Measurements from ENCODE around the gene PAPOLG.

The PAPOLG gene

DNA sequence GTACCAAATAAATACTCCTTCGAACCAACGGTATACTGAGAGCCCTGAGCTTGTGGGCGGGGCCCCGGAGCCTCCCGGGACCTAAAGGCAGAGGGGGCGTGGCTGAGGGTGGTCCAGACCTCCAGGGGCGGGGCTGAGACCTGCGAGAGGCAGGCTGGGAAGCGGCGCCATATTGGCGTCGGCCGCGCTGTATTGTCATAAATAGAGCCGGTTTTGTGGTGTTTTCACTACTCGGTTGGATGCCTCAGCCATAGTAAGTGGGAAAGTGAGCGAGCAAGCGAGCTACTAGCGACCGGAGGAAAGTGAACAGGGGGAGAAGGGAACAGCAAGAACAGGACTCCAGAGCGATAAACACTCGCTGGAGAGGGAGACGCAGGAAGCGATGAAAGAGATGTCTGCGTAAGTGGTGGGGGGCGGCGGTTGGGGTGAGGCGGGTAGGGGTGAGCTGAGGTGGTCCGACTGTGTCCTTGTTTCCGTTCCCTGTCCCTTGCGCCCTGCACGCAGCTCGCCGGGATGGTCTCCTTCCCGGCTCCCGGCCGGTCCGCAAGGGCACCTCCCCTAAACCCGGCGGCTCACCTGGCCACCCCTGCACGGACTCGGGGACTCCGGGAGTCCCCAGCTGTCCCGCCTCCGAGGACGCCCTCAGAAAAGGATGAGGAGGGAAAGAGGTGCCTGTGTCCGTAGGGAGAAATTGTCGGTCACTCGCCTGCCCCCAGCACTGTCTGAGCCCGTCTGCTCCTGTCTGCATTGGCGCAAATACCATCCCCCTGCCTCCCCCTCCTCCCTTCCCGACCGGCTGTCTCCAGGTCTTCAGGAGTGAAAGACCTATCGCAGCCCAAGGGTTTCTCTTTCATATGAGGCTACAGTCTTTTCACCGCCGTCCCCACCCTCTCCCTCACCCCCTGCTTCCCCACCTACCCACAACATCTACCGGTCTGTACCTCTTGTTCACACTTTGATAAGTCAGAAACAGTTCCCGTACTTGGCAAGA, at the start of gene PAPOLG:
Gene PAPOLG (plus strand): TSS at position 172 of the 991 bp plus-strand sequence. CDS start 211 bp downstream, at position 383.
- peak; percentile 99 for DNase-seq

DNA sequence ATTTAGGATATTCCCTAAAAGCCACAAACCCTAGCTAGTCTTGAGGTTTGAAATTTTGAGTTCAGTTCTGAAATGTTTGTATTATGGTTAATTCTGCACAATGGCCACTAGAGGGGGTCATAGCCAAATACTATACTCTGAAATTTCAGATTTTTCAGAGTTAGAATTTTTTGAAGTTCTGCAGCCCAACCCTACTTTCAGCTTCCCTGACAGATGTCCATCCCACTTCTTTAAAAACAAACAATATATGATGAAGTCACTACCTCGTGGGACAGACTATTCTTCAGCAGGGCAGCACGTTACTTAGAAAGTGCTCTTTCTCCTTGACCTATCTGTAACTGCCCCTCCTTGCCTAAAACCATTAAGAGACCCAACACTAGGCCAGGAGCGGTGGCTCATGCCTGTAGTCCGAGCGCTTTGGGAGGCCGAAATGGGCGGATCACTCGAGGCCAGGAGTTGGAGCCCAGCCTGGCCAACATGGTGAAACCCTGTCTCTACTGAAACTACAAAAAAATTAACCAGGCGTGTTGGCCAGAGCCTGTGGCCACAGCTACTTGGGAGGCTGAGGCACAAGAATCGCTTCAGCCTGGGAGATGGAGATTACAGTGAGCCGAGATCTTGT, 48.2 kb upstream of the PAPOLG start:
- no peak for DNase-seq

DNA sequence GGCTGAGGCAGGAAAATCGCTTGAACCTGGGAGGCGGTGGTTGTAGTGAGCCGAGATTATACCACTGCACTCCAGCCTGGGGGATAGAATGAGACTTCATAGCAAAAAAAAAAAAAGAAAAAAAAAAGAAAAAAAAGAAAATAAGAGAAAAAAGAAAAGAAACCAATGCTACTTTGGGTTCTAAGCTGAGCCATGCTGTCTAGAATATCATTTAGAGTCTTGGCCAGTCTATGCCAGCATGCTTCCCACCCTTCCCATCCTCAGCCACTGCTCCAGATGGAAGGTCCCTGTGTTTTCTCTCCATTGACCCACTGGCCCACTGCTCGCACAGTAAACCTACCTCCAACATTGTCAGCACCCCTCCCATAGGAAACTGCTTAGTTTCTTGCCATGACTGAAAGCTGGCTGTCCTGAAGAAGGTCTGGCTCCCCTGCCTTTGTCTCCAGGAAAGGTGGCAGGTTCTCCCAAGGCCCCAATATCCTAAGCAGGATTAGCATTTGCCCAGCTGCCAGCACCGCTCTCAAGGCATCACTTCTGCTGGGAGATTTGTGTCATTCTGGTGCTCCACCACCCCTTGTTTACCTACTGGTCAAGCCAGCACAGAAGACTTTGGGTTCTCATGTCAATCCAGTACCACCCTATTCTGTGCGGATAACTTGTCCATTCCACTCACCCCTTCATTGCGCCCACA, 47.3 kb upstream of the PAPOLG start:
- DNase-seq, result no peak

DNA sequence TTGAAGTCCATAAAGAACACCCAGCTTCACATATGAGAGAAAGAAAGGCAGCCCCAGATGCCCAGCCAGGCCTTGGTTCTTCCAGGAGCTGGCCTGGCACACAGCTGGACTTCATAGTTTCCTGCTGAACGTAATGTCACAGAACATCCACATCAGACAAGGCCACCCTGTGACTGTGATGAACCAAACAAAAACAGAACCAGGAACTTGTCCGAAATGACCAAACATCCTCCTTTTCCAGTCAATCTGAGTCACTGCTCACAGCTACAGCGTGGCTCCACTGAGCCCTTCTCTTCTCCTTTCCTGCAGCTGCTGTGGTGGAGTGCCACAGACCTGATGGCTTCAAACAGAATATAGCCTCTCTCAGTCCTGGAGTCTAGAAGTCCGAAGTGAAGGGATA, 45.4 kb upstream of the PAPOLG start:
- DNase-seq, result no peak

DNA sequence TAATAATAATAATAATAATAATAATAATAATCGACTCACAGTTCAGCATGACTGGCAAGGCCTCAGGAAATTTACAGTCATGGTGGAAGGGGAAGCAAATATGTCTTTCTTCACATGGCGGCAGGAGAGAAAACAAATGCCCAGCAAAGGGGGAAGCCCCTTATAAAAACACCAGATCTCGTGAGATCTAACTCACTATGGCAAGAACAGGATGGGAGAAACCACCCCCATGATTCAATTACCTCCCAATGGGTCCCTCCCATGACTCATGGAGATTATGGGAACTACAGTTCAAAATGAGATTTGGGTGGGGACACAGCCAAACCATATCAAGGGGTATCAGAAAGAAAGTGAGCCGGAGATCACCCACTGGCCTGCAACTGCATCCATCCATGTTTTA, 40.5 kb upstream of the PAPOLG start:
- no peak for DNase-seq

DNA sequence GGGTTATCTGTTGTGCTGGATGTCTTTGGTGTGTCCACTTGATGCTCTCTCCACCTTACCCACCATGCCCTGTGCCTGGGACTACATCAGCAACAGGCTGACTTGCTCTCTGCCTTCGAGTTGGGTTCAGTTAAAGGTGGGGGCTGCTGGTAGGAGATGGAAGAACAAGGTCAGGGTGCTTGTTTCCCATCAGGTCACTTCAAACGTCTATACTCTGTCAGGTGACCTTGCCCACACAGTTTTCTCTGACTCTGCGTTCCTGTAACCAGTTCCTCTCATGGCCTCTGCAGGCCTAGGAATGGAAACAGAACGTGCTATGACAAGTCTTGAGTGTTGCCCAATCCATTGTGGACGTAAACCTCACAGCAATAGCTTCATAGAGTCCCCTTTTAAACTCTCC, 38.4 kb upstream of the PAPOLG start:
- DNase-seq, result no peak

DNA sequence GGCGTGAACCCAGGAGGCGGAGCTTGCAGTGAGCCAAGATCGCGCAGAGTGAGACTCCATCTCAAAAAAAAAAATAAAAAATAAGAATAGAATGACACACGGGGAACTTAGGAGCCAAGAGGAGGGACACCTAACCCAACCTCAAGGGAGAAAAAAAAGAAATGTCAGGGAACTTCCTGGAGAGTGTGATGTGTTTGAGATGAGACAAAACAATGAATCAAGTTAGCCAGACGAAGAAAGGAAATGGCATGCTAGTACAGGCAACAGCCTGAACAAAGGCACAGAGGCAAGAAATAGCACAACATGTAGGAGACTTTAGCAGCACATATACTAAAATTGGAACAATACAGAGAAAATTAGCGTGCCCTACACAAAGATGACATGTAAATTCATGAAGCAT, 36.7 kb upstream of the PAPOLG start:
- DNase-seq, result no peak

DNA sequence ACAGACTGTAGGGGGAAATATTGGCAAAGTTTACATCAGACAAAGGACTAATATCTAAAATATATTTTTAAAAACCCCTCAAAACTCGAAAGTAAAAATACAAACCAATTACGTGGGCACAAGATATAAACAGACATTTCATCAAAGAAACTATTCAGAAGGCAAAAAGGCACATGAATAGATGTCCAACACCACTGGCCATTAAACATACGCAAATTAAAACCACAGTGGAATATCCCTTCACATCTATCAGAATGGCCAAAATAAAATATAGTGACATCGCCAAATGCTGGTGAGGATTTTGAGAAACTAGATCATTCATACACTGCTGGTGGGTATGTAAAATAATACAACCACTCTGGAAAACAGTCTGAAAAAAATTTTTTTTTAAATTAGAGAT, 30.6 kb upstream of the PAPOLG start:
- no peak for DNase-seq

DNA sequence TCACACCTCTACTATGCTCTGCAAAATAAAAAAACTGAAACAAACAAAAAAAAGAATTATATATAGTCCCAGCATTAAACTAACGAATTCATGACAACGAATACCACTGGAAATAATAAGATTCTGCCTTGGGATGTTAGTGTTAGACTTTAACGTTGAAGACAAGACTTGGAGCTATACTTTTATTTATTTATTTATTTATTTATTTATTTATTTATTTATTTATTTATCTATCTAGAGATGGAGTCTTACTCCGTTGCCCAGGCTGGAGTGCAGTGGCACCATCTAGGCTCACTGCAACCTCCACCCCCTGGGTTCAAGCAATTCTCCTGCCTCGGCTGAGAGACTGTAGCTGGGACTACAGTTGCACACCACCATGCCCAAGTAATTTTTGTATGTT, 27.2 kb upstream of the PAPOLG start:
- DNase-seq, result no peak

DNA sequence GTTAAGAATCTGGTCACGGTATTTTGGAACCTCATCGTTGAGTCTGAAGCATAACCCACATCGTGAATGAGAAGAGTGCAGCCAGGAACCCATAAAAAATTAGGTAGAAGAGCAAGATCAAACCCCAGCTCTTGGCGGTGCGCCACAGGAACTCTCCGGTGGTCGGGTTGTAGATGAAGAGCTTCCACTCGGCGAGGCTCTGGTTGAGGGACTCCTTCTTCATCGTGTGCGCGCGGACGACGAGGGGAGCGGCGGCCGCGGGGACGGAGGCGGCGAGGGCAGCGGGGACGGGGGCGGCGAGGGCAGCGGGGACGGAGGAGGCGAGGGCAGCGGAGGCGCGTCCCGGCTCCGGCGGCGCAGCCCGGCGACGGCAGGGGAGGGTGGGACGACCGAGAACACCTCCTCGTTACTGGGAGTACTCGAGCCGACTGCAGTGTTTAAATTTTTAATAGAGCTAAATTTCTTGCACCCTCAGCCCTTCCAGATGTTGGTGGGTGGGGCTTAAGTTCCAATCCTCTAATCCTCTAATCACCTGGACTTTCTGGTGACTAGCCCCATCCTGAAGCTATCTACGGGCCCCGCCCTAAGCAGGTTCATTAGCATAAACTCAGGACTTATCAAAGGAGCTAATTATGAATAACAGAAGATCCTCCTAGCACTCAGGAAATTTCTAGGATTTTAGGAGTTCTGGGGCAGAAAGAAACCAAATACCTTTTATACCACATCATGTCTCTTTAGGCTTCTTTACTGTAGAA, 20.4 kb upstream of the PAPOLG start:
- DNase-seq, result peak; percentile 22

DNA sequence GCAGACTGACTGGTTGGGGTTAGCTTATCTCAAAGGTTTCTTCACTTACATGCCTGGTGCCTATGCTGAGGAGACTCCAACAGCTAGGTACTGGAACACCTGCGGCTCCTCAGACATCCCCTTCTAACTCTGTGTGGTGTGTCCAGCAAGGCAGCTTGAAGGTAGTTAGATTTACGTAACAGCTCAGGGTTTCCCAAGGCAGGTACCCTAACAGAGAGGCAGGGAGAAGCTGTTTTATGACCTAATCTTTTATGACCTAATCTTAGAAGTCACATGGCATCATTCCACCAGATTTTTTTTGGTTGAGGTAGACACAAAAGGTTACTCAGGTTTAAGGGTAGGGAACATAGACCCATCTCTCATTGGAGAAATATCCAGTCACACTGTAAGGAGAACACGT, 17.4 kb upstream of the PAPOLG start:
- no peak for DNase-seq

DNA sequence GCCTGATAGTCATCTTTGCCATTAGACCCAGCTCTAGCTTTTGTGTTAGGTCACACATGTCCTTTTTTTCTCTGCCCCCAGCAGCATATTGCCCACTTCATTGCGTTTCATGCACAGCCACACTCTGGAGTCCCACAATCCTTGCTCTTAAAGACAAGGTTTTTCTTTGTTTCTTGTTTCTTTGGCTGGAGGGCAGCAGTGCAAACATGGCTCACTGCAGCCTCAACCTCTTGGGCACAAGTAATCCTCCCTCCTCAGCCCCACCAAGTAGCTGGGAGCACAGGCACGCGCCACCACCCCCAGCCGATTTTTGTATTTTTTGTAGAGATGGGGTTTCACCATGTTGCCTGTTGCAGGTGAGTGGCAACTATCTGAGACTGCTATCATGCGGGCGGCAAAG, 16.9 kb upstream of the PAPOLG start:
- no peak for DNase-seq

DNA sequence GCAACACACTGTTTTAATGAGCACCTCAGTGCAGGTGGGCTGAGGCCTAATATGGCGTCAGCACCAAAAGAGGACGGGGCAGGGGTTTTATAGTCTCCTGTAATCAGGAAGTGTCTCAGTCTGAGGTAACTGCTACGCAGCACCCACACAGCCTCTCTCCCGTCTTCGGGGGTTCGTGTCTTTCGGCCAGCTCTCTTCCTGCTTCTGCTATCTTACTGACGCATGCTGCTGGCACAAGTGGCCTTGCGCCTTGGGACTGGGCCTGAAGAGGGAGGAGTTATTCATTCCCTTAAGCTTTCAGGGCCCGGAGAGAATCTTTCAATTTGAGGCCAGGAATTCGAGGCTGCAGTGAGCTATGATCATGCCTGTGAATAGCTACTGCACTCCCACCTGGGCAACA, 14.5 kb upstream of the PAPOLG start:
- DNase-seq, result no peak

DNA sequence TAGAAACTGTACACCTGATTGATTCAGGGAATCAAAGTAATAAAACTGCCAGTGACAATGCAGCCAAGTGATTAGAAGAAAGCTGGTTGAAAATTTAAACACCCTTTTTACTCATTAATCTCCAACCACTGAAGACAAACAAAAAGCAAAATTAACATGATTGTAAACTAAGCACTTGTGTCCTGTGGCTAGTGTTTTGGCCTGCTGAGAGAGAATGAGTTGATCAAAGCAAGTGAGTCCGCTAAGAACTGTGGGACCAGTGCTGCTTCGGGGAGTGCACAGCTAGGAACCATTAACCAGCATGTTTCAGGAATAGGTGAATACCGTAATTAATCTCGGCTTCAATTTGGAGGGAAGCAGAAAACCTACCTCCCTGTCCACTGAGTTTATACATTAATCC, 13.6 kb upstream of the PAPOLG start:
- DNase-seq, result no peak

DNA sequence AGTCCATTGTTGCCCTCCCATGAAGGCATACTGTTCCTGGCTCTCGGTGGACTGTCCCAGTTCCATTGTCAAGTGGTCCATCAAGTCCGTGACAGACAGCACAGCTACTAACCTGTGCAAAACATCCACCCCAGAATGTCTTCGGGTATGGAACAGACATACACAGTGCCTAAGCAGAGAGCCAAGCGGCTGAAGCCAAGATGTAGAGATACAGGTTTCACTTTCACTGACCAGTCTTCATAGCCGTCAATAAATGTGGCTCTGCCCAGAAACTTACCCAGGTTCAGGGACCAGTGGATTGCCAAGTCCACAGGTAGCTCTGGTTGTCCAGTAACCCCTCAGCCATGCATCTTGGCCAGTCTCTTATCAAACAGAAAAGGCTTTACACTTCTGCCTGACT, 10.7 kb upstream of the PAPOLG start:
- DNase-seq, result no peak

DNA sequence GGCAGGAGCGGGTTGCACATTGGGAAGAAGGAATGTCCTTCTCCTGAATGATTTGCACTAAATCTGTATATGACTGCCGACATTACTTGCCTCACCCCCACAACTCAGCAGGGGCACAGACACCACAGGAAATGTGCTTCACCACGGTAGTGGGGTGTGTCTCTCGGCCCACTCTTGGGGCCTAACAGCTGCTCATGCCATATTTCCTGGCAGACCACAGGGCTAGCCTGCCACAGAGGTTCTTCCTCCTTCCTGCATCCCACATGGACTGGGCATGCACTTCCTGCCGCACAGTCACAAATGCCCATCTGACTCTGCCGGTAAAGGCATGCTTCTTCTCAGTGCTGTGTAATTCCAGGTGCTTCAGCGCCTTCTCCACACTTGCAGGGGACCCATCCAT, 10.3 kb upstream of the PAPOLG start:
- DNase-seq, result no peak

DNA sequence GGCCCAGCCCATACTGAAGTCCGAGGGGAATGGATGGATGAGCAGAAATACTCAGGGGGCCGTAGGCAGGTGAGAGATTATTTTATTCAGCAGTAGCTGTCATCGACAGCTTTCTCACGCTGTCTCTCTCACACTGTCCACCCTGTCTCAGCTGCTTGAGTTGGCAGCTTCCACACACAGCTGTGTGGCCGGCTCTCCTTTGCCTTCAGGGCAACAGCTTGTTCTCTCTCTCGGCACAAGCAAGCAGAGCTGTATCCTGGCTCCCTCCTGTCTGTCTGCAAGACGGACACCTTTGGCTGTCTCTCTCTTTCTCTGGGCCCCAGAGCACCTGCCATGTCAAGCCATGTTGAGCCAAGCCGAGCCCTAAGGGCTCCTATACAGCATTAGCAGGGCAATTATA, 9.8 kb upstream of the PAPOLG start:
- no peak for DNase-seq

DNA sequence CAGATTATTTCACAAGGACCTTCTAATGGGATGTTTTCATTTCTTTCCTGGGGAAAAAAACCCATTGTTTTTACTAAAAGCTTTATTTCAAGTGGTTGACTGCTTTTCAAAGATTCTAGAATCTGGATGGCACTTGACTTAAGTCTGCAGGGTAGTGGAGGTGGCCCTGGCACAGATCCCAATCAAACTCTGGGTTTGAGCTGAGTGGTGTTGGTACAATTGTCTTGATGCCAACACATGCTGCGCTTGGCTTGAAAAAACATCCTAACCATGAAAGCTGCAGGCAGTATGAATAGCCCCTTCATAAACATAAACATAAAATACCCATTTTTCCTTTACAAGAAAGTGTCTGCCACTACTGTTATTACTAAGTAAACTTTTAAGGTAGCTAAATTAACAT, 3.6 kb downstream of the PAPOLG start:
- DNase-seq, result no peak

DNA sequence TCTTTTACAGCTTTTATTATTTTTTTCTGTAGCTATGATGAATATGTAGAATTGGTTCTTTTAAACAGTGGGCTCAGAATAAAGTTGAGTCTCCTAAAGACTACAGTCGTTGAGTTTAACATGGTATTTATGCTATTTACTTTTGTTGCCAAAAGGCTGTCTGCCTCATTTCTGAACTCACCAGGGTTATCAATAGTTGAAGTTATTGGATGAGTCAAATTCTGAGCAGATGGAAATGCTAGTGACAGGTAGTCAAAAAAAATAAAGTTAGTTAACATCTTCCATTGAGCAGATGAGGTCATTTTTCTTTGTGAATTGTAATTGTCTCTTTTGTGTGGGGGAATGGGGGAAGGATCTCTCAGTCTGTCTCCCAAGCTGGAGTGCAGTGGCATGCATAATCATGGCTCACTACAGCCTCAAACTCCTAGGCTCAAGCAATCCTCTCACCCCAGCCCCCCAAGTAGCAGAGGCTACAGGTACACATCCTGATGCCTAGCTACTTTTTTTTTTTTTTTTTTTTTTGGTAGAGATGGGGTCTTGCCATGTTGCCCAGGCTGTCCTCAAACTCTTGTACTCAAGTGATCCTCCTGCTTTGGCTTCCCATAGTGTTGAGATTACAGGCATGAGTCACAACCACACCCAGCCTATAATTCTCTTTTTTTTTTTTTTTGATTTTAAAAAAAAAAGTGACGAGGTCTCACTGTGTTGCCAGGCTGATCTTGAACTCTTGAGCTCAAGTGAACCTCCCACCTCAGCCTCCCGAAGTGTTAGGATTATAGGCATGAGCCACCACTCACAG, 8.9 kb downstream of the PAPOLG start:
- no peak for DNase-seq

DNA sequence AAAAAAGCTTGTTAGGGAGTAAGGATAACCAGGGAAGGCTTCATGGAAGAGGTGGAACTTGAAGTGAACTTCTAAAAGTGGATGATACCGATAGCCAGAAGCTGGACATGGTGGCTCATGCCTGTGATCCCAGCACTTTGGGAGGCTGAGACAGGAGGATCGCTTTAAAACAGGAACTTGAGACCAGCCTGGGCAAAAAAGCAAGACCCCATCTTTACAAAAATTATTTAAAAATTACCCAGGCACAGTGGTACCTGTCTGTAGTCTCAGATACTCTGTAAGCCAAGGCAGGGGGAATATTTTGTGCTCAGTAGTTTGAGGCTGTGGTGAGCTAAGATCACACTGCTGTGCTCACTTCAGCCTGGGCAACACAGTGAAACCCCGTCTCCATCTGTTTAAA, 10.2 kb downstream of the PAPOLG start:
- DNase-seq, result no peak

DNA sequence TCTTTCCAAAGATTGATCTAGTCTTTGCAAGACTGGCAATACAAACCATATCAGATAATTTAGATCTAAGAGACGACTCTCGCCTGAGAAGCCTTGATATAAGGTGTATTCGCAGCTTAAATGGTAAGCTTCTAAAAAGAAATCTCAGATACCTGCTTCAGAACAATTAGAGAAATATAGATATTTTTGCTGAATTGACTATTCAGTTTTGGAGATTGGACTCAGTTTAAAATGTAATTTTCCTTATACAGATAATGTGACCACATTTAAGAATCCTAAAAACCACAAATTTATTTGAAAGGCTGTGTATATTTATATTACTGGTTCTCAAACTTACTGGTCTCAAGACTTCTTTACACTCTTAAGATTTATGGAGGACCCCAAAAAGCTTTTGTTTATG, 15.4 kb downstream of the PAPOLG start:
- DNase-seq, result no peak

DNA sequence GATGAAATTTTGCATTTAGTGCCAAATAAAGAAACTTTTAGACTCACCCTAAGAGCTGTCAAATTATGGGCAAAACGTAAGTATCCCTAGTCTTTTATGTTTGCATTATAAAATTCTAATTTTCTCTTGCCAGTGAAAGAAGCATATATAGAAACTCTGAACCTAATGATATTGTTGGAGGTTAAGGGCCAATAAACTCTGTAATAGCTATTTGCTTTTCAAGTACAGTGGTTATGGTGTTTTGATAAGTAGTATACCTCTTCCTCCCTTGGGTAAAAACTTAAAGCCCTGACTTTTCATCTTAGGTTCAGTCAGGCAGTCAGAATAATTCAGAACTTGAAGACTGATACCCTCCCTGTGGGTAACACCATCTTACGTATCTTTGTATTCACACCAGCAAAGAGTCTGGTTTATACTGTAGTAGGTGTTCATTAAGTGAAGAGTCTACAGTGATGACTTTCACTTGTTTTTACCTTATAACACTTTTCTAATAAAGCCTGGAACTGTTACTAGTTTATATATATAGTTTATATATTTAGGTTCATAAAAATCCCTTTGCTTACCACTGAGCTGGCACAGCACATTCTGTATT, 19.1 kb downstream of the PAPOLG start:
- no peak for DNase-seq

Measured in activated CD4-positive, alpha-beta T cell treated with anti-CD3 and anti-CD28 coated beads for 48 hours (primary cell).